HTERT RPE-1 (cell line): ENCODE measurements around the gene XCR1.
"Not testable (repeated sequence)": the region's sequence is repeated elsewhere in the genome, so short reads cannot be mapped to it uniquely, and the experiment has no call there.

Experiments used
- in situ Hi-C: fragments of 300-500 bp; cut with MboI; formaldehyde crosslinking; loops from 4 replicates; pipeline ENCODE4 v1.14.3; 2020; ENCODE audit warnings: low sequenced_read_pairs

The XCR1 gene, protein sequence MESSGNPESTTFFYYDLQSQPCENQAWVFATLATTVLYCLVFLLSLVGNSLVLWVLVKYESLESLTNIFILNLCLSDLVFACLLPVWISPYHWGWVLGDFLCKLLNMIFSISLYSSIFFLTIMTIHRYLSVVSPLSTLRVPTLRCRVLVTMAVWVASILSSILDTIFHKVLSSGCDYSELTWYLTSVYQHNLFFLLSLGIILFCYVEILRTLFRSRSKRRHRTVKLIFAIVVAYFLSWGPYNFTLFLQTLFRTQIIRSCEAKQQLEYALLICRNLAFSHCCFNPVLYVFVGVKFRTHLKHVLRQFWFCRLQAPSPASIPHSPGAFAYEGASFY

GRCh38 chr3:46027021-46027705 is at the start of gene XCR1:
Gene XCR1, minus strand, starts transcription at chr3:46027483. Its CDS starts 5,536 bp downstream, at chr3:46021947.
- in situ Hi-C loops: no loop called here

GRCh38 chr3:46076606-46077005 is 49.3 kb upstream of the XCR1 start:
- in situ Hi-C loops: no loop called here

DNA sequence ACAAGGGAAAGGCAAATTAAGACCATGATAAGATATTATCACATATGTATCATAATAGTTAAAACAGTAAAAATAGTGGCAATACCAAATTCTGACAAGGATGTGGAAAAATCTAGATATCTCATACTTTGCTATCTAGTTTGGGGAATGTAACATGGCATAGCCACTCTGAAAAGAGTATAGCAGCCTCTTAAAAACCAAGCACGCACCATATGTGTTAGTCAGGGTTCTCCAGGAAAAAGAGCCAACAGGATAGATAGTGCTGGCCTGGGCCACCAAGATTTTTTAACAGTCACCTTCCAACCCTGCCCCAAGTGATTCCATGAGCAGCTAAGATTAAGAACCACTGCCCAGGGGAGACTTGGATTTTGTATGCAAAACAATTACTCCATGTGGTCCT is 48.5 kb upstream of the XCR1 start:
- in situ Hi-C loops: no loop called here

DNA sequence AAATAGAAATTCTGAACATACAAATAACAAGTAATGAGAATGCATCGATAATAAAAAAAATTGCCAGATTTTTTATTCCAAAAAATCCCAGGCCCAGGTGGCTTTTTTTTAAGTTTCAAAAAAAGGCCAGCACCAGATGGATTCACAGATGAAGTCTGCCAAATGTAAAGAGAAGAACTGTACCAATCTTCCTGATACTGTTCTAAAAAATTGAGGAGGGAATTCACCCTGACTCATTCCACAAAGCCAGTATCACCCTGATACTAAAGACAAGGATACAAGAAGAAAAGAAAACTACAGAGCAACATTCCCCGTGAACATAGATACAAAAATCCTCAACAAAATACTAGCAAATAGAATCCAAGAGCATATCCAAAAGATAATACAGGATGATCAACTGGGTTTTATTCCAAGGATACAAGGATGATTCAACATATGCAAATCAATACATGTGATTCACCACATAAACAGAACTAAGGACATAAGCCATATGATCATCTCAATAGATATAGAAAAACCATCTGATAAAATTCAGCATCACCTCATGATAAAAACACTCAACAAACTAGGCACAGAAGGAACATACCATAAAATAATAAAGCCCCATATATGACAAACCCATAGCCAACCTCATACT is 44.1 kb upstream of the XCR1 start:
- in situ Hi-C loops: no loop called here

GRCh38 chr3:46070595-46071093 is 43.4 kb upstream of the XCR1 start:
- in situ Hi-C loops: no loop called here

DNA sequence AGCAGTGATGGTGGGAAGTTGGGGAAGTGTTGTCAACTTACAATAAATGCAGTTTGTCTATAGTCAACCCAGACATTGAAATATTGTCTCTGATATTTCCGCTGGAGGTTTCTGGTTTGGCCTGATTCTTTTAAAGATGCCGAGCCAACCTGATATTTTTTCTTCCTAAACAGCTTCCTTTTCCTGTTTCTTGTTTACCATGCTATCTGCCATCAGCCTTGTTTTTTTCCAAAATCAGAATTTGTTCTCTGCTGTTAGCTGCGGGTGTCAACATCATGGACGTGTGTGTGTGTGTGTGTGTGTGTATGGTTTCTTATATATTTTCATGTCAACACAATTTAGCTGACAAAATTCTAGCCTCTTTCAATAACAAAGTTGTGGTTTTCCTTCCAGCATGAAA is 41.2 kb upstream of the XCR1 start:
- in situ Hi-C loops: no loop called here

DNA sequence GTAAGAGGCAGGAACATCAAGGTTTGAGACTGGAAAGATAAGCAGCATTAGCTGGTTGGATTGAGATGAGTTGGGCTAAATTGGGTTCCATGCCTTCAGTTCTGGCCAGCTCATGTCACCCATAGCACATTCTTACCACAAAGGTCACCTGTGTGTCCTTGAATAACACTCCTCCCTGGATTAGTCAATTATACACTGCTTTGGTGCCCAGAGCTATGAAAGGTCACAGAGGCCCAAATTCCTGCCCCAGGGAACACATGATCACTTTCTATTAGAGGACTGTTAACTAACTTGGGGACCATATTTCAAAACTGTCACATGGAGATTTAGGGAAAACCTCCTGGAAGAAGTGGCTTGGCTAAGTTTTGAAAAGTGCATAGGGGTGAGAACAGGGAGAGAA is 40.1 kb upstream of the XCR1 start:
- in situ Hi-C loops: no loop called here

- in situ Hi-C loops: no loop called here
Observed at GRCh38 chr3:46065750-46066256, 38.5 kb upstream of the XCR1 start.

DNA sequence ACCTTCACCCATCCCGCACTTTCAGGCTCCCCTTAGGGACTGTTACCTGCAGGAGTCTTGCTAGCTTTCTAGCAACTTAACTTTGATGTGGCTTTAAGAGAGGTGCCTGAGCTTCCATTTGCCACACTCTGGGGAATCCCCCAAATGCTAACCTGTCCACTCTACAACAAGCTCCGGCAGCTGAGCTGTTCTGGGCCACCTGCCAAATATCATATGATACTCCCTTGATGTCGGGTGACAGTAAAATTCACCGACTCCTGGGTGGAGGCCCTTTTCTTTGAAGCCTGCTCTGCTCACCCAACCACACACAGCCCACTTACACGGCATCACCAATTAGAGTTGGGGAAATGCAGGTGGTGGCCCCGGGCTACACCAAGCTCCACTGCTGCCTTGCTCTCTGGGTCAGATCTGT is 38.0 kb upstream of the XCR1 start:
- in situ Hi-C loops: no loop called here

GRCh38 chr3:46062679-46063078 is 35.4 kb upstream of the XCR1 start:
- in situ Hi-C loops: no loop called here

DNA sequence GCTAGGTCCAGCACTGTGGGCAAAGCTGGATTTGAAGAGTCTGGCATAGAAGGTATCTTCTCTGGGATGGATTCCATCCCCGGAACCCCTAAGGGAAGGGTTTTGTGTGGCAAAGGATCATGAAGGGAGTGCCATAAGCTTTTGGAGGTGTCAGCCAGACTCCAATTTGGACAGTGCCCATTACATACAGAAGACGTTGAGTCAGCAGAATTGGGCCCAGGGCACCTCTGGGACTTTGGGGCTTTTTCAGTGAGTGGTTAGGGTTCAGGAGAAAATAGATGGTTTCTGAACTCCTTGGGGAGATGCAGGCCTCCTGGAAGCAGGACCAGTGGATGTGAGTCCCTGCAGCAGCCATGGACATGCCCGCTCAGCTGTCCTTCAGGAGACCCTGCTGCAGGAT is 34.6 kb upstream of the XCR1 start:
- in situ Hi-C loops: no loop called here

DNA sequence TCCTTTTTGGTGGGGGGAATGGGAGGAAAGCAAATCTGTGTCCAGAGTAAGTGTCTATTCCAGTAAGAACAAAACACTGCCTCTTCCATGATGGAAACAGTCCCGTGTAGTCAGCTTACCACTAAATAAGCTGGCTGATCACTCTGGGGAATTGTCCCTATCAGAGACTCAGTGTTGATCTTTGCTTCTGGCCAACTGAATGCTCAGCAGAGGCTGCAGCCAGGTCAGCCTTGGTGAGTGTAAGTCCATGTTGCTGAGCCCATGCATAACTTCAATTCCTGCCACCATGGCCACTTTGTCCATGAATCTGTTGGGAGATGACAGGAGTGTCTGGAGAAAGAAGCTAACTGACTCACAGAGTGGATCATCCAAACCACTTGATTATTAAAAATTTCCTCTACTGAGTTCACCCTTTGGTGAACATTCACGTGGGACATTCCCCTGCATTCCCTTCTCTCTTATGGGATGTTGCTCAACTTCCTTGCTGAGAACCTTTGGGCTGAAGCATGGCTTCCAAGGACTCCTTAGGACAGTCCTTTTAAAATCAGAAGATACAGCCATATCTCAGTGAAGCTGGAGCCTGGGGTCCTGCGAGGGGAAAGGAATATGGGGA is 33.9 kb upstream of the XCR1 start:
- in situ Hi-C loops: no loop called here

- in situ Hi-C loops: no loop called here
Observed at GRCh38 chr3:46060551-46060950, 33.3 kb upstream of the XCR1 start.

DNA sequence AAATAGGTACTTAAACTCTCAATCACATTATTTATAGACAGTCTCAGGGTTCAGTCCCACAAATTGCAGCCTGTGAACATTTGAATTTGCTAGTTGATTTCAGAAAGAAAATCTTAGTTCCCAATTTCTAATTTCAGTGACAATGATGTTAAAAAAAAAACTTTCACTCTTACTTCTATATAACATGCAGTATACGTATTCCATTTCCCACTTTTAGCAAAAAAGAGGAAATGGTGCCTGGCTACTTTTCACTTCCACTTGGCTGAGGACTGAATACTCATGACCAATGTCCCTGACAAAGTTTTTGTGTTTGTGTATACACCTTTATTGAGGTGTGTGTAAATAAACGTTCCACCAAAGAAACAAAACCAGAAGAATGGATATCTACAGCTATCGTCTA is 32.1 kb upstream of the XCR1 start:
- in situ Hi-C loops: no loop called here

DNA sequence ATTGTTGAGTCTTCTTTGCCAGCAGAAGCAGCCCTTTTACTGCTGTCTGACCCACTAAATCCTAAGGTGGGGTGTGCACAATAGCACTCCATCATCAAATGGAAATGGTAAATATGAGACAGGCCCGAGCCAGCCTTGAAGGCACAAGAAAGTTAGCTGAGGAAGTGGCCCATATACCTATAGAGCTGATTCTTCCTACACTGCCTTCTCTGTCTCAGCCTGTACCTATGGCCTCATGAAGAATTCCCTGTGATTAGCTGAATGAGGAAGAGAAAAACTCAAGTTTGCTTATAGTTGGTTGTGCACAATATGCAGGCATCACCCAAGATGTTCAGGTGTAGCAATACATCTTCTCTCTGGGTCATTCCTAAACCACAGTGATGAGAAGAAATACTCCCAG is 31.7 kb upstream of the XCR1 start:
- in situ Hi-C loops: no loop called here

GRCh38 chr3:46057716-46058115 is 30.4 kb upstream of the XCR1 start:
- in situ Hi-C loops: no loop called here

- in situ Hi-C loops: no loop called here
Observed at GRCh38 chr3:46056686-46057085, 29.4 kb upstream of the XCR1 start.

GRCh38 chr3:46053761-46054515 is 26.7 kb upstream of the XCR1 start:
- in situ Hi-C loops: not testable (repeated sequence)

DNA sequence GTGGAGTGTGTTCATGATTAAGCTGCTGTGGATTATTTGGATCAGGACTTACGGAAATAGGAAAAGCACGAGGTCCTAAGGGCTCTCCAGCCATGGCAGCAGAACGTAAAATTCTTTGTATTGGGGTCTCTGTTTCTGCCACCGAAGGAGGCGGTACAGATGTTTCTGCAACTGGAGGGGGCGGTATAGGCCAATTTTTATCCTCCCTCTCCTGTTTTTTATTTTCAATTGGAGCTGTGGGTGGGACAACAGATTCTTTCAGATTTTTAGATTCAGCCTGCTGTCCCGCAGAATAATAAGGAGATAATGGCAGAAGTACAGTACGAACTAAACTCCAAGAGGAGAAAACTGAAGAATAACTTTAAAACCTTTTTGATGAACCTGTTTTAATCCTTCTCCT is 26.0 kb upstream of the XCR1 start:
- in situ Hi-C loops: not testable (repeated sequence)

DNA sequence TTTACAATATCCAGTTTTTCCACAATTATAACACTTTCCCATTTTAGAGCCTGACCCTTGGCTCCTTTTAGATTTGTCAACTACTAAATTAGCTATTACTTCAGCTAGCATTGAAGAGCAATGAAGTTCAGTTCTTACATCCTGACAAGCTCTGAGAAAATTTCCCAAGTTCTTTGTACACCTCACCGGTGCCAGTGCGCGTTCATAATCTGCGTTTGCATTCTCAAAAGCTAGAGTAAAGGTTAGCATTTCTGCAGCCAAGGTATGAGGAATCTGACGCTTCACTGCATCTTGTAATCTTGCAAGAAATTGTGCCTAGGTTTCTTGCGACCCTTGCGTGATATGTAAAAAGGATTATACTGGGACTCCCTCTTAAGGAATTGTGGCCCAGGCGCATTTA is 25.2 kb upstream of the XCR1 start:
- in situ Hi-C loops: no loop called here

- in situ Hi-C loops: no loop called here
Observed at GRCh38 chr3:46049093-46049492, 21.8 kb upstream of the XCR1 start.
